Body of pancreas (tissue), 4 donors: ENCODE data around the gene KRTAP6-1. TPM values are rescaled to one million over a fixed set of nuclear protein-coding genes. Genes with fewer than 3 reads are reported as not detected.

Source experiments
- ATAC-seq: fragments of 150-250 bp; one replicate; pipeline ENCODE4 v1.9.1; 2016
- DNase-seq, 4 donors: peaks; one replicate each; pipeline ENCODE4 v3.0.0-alpha.2; 2019
- H3K27ac ChIP-seq, 4 donors: fragments of 200-600 bp; sonication (generic); 1 replicate in 3 of 4; 2 replicates in 1 of 4; pipeline versions ENCODE4 v1.5.1 to v1.6.1; 2016 to 2019; ENCODE audit warnings: mild to moderate bottlenecking in 1 of 4, mixed read lengths in 1 of 4, moderate library complexity in 1 of 4
- H3K27me3 ChIP-seq, 2 donors: fragments of 200-600 bp; sonication (generic); one replicate each; pipeline ENCODE4 v1.6.0; 2016; ENCODE audit warnings: mild to moderate bottlenecking in 1 of 2
- H3K36me3 ChIP-seq, 2 donors: fragments of 200-600 bp; sonication (generic); replicated peaks in 1 of 2; 2 replicates each; pipeline ENCODE4 v1.5.1; 2016; ENCODE audit warnings: low read depth in 2 of 2; ENCODE audit not compliant: insufficient read depth in 1 of 2
- H3K4me1 ChIP-seq: fragments of 200-600 bp; sonication (generic); one replicate; pipeline ENCODE4 v1.6.0; 2016
- H3K4me3 ChIP-seq, 2 donors: fragments of 200-600 bp; sonication (generic); 1 replicate in 1 of 2; 2 replicates in 1 of 2; pipeline ENCODE4 v1.5.1; 2016 to 2019
- H3K9me3 ChIP-seq, 3 donors: fragments of 200-600 bp; sonication (generic); 1 replicate in 2 of 3; 2 replicates in 1 of 3; pipeline ENCODE4 v1.5.1; 2016
- POLR2A ChIP-seq, 3 donors: fragments of 450-650 bp; IDR thresholded peaks; one replicate each; pipeline ENCODE4 v1.6.1; 2016; ENCODE audit warnings: antibody characterized with exemption in 3 of 3, mild to moderate bottlenecking in 2 of 3
- WGBS, 2 donors: methylation state at CpG; one replicate each; pipeline ENCODE4 v1.1.5; 2017; 5-methylcytosine and 5-hydroxymethylcytosine counted together
- intact Hi-C: fragments of 100-400 bp; cut with DNase I; formaldehyde crosslinking; loops from one replicate; pipeline ENCODE4 v1.15.1; 2023
- total RNA-seq, 2 donors: library from RNA; depleted of rRNA; stranded (reverse); fragments of >200 nt; gene quantifications; one replicate each; pipeline ENCODE4 v1.1.0, GENCODE V29; 2016
- TF ChIP-seq, protein P1 (sequence below), 7 experiments: fragments of 450-650 bp in 4 of 7; fragments of 200-600 bp in 3 of 7; sonication (generic) in 3 of 7; IDR thresholded peaks; one replicate each; pipeline ENCODE4 v1.5.1; 2016 to 2019; ENCODE audit warnings: antibody characterized with exemption in 7 of 7

Gene KRTAP6-1
- total RNA-seq, 2 donors from 2014 or later: not detected

DNA sequence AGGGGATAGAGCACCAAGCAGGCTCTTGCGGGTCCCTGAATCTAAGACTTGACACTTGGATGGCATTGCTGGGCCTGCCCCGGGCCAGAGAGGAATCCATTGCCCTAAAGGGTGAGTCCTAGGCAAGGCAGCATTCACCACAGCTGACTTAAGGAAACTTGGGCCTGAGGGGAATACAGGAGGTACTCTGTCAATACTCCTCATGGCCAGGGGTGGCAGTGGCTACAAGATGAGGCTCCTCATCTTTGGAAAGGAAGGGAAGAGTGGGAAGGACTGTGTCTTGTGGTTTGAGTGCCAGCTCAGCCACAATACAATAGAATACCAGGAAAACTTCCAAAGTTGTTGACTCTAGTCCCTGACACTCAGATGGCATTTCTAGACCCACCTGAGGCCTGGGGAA is 7.8 kb downstream of the KRTAP6-1 start:
- H3K9me3 ChIP-seq: no peaks in the 10 kb centered on the region
- ATAC-seq: no peak
- no peak for DNase-seq

DNA sequence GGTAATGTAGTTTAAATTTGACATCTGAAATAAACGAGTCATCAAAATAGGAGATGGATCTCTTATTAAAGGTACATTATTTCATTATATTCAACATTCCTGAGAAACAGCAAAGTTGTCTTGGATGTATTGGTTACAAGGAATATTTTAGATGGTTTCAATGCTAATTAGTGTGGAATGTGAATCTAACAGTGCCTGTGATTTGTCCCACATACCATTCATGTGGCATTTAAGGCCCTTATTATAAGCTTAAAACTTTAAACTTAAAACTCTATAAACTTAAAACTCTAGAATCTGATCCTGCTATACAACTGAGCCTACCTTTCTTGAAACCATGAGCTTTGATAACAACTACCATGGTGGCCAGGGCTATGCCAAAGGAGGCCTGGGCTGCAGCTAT is 12.9 kb downstream of the KRTAP6-1 start, which contains the start of gene KRTAP22-1:
Gene KRTAP22-1, plus strand, starts transcription at position 301 of the 400 bp plus-strand sequence.
- no peaks in the 10 kb centered on the region for H3K36me3 ChIP-seq
- no peak for ATAC-seq
- DNase-seq: no peak
- H3K4me3 ChIP-seq: no peak within 1 kb of the TSS
- no peaks in the 10 kb centered on the region for H3K9me3 ChIP-seq
- TF ChIP-seq POLR2A (IDR thresholded peaks at IDR 0.05): no peak
- TF ChIP-seq, protein P1, sequence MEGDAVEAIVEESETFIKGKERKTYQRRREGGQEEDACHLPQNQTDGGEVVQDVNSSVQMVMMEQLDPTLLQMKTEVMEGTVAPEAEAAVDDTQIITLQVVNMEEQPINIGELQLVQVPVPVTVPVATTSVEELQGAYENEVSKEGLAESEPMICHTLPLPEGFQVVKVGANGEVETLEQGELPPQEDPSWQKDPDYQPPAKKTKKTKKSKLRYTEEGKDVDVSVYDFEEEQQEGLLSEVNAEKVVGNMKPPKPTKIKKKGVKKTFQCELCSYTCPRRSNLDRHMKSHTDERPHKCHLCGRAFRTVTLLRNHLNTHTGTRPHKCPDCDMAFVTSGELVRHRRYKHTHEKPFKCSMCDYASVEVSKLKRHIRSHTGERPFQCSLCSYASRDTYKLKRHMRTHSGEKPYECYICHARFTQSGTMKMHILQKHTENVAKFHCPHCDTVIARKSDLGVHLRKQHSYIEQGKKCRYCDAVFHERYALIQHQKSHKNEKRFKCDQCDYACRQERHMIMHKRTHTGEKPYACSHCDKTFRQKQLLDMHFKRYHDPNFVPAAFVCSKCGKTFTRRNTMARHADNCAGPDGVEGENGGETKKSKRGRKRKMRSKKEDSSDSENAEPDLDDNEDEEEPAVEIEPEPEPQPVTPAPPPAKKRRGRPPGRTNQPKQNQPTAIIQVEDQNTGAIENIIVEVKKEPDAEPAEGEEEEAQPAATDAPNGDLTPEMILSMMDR (IDR thresholded peaks at IDR 0.05): no peak
- H3K4me1 ChIP-seq: no peaks in the 10 kb centered on the region
- H3K27me3 ChIP-seq: no peaks in the 10 kb centered on the region
- 0 to 41% methylated on average over 1 of the region's 1 CpG for WGBS, 2 donors
- intact Hi-C loops: no loop called here
- H3K27ac ChIP-seq: no peak within 1 kb of the TSS

More for the DNA sequence above, 7.8 kb downstream of the KRTAP6-1 start:
- H3K27ac ChIP-seq: no peak overlapping the region
- H3K36me3 ChIP-seq: no peaks in the 10 kb centered on the region
- WGBS, 2 donors: 86 to 88% methylated on average over 2 of the region's 2 CpGs
- intact Hi-C loops: no loop called here
- H3K27me3 ChIP-seq: no peaks in the 10 kb centered on the region
- TF ChIP-seq, protein P1 (IDR thresholded peaks at IDR 0.05): no peak
- no peak for TF ChIP-seq POLR2A (IDR thresholded peaks at IDR 0.05)
- H3K4me1 ChIP-seq: no peaks in the 10 kb centered on the region
- no peak overlapping the region for H3K4me3 ChIP-seq

DNA sequence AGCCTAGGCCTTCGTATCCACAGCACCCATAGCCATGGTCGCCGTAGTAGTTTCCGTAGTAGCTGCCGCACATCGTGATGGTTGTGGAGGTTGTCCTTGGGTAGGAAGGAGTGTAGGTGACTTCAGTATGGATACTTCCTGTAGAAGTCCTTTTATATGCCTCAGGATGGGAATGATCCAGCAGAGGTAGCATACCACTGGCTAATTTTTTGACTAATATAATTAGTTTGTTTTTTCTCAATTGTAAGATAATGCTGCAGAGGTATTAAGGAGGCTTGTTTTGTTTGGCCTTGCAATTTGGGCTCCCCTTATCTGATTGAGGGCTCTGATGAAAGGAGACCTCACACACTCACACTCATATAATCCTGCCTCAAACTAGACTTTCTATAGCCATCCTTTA is 14.9 kb downstream of the KRTAP6-1 start, which contains the start of gene KRTAP6-2:
Gene KRTAP6-2, minus strand, starts transcription at position 101 of the 400 bp plus-strand sequence. Its CDS starts 28 bp downstream, at position 73.
- Histone ChIP-seq H3K27me3 (no peaks in the 10 kb centered on the region), H3K27ac (no peak within 1 kb of the TSS), H3K4me1 (no peaks in the 10 kb centered on the region), H3K36me3 (no peaks in the 10 kb centered on the region), H3K9me3 (no peaks in the 10 kb centered on the region), H3K4me3 (no peak within 1 kb of the TSS)
- WGBS, 2 donors: 82 to 93% methylated on average over 6 of the region's 6 CpGs
- ATAC-seq (no peak), DNase-seq (no peak)
- intact Hi-C loops: no loop called here
- TF ChIP-seq POLR2A (IDR thresholded peaks at IDR 0.05): no peak
- TF ChIP-seq, protein P1 (IDR thresholded peaks at IDR 0.05): no peak

DNA sequence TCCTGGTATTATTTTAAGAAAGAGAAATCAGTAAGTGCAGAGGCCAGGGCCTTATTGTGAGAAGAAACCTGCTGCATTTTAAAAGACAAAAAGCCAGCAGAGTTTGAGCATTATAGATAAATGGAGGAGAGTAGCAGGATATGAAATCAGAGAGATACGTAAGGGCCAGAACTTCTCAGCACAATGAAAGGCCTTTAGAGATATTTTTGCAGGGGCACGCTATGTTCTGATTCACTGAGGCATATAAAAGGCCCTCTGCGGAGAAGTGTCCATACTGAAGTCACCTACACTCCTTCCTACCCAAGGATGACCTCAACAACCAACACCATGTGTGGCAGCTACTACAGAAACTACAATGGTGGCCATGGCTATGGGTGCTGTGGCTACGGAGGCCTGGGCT is 21.6 kb downstream of the KRTAP6-1 start, which contains the start of gene KRTAP6-3:
Gene KRTAP6-3, plus strand, starts transcription at position 301 of the 400 bp plus-strand sequence. Its CDS starts 6 bp downstream, at position 307.
- ATAC-seq (no peak), DNase-seq (no peak)
- intact Hi-C loops: no loop called here
- Histone ChIP-seq H3K27ac (no peak within 1 kb of the TSS), H3K36me3 (no peaks in the 10 kb centered on the region), H3K4me3 (no peak within 1 kb of the TSS), H3K27me3 (no peaks in the 10 kb centered on the region), H3K4me1 (no peaks in the 10 kb centered on the region), H3K9me3 (no peaks in the 10 kb centered on the region)
- TF ChIP-seq, protein P1 (IDR thresholded peaks at IDR 0.05): no peak
- TF ChIP-seq POLR2A (IDR thresholded peaks at IDR 0.05): no peak
- WGBS, 2 donors: 84 to 91% methylated on average over 4 of the region's 4 CpGs

DNA sequence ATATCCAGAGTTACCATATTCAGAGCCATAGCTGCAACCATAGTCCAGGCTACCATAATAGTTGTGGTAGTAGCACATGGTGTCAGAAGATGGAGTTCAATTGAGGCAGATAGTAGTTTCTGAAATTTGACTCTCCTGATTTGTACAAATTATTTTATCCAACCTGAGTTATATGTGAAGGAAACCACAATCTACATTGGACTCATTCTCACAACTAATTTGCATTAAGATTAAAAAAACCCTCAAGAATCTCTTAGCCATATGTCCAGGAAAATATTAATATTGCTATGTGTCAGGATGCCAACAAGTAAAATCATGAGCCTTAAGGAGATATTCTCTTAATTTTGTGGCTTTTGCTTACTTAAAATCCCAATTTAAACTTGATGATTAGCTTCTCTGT is 23.4 kb downstream of the KRTAP6-1 start, which contains the start of gene KRTAP22-2:
Gene KRTAP22-2, minus strand, starts transcription at position 101 of the 400 bp plus-strand sequence.
- no peaks in the 10 kb centered on the region for H3K36me3 ChIP-seq
- ATAC-seq: no peak
- H3K27ac ChIP-seq: no peak within 1 kb of the TSS
- no peak within 1 kb of the TSS for H3K4me3 ChIP-seq
- intact Hi-C loops: no loop called here
- H3K9me3 ChIP-seq: no peaks in the 10 kb centered on the region
- no peaks in the 10 kb centered on the region for H3K27me3 ChIP-seq
- no peaks in the 10 kb centered on the region for H3K4me1 ChIP-seq
- TF ChIP-seq, protein P1 (IDR thresholded peaks at IDR 0.05): no peak
- TF ChIP-seq POLR2A (IDR thresholded peaks at IDR 0.05): no peak
- no peak for DNase-seq
